A673 (cell line): ENCODE data around the gene KRT86. TPM values are rescaled to one million over a fixed set of nuclear protein-coding genes. Genes with fewer than 3 reads are reported as not detected.

Experiments used
- BruUV-seq: library from RNA; stranded (reverse); fragments of 400-500 nt; replicated peaks from 2 replicates; lab custom pipeline; 2021; lab: Mats Ljungman, UMichigan
- CTCF ChIA-PET: fragments of 300-600 bp; sonication (Branson Sonifier 250); formaldehyde crosslinking; loops from one replicate; lab custom pipeline; 2022; ENCODE audit warnings: antibody characterized with exemption; lab: Charles Lee
- POLR2A ChIA-PET: fragments of 300-600 bp; sonication (Branson Sonifier 250); formaldehyde crosslinking; loops from one replicate; lab custom pipeline; 2022; ENCODE audit warnings: antibody characterized with exemption; ENCODE audit not compliant: low non-redundant PET; lab: Charles Lee
- DNase-seq: peaks from one replicate; pipeline ENCODE4 v3.0.0-alpha.2; 2015; ENCODE audit warnings: low spot score
- H3K27ac ChIP-seq: fragments of 200-600 bp; sonication (generic); 2 replicates; pipeline ENCODE4 v1.5.1; 2016; ENCODE audit warnings: mixed run types, low read depth, mild to moderate bottlenecking, mixed read lengths, antibody characterized with exemption, low read length; ENCODE audit not compliant: poor library complexity, severe bottlenecking
- H3K27me3 ChIP-seq: fragments of 200-600 bp; sonication (generic); replicated peaks from 2 replicates; pipeline ENCODE4 v1.6.1; 2017; ENCODE audit warnings: mixed run types, low read depth, mild to moderate bottlenecking, mixed read lengths, antibody characterized with exemption, low read length; ENCODE audit not compliant: insufficient read depth, poor library complexity
- H3K36me3 ChIP-seq: fragments of 200-600 bp; sonication (generic); 2 replicates; pipeline ENCODE4 v1.6.1; 2016; ENCODE audit warnings: mixed run types, mild to moderate bottlenecking, mixed read lengths, antibody characterized with exemption, low read length; ENCODE audit not compliant: insufficient read depth, poor library complexity, severe bottlenecking
- H3K4me1 ChIP-seq: fragments of 200-600 bp; sonication (generic); 2 replicates; pipeline ENCODE4 v1.6.1; 2017; ENCODE audit warnings: mixed run types, mild to moderate bottlenecking, mixed read lengths, antibody characterized with exemption, low read length; ENCODE audit not compliant: insufficient read depth, poor library complexity, severe bottlenecking
- H3K4me3 ChIP-seq: fragments of 200-600 bp; sonication (generic); 2 replicates; pipeline ENCODE4 v1.5.1; 2016; ENCODE audit warnings: low read depth, mixed run types, mild to moderate bottlenecking, mixed read lengths, low read length; ENCODE audit not compliant: poor library complexity, severe bottlenecking
- H3K9me3 ChIP-seq: fragments of 200-600 bp; sonication (generic); 2 replicates; pipeline ENCODE4 v1.6.1; 2016; ENCODE audit warnings: mixed run types, low read depth, mild to moderate bottlenecking, mixed read lengths, antibody characterized with exemption, low read length; ENCODE audit not compliant: poor library complexity, severe bottlenecking
- EZH2 ChIP-seq: fragments of 200-600 bp; sonication (generic); IDR thresholded peaks from 2 replicates; pipeline ENCODE4 v1.6.1; 2017; ENCODE audit warnings: borderline replicate concordance, low read depth, mild to moderate bottlenecking, mixed read lengths, antibody characterized with exemption, low read length; ENCODE audit not compliant: poor library complexity, severe bottlenecking
- intact Hi-C: fragments of 100-400 bp; cut with micrococcal nuclease; formaldehyde crosslinking; loops from one replicate; pipeline ENCODE4 v1.10.0; 2022; ENCODE audit not compliant: unreplicated experiment
- total RNA-seq: library from RNA; stranded (reverse); gene quantifications from 2 replicates; pipeline ENCODE4 v1.2.3, GENCODE V29; 2021
- TF ChIP-seq, protein P1 (sequence below): fragments of 300-800, 200-600 bp; sonication (generic); conservative IDR thresholded peaks from 2 replicates; pipeline ENCODE4 v1.5.1; 2017; ENCODE audit warnings: low read depth, mild to moderate bottlenecking, antibody characterized with exemption, low read length, moderate library complexity, mixed read lengths

KRT86 gene
- total RNA-seq, 1 experiment from 2014 or later: not detected

- no peak overlapping the region for H3K4me3 ChIP-seq
- peaks cover 20% of the 10 kb centered on the region for H3K27me3 ChIP-seq
- H3K4me1 ChIP-seq: no peaks in the 10 kb centered on the region
- intact Hi-C loops: no loop called here
- CTCF ChIA-PET: no interaction called here
- TF ChIP-seq, protein P1, sequence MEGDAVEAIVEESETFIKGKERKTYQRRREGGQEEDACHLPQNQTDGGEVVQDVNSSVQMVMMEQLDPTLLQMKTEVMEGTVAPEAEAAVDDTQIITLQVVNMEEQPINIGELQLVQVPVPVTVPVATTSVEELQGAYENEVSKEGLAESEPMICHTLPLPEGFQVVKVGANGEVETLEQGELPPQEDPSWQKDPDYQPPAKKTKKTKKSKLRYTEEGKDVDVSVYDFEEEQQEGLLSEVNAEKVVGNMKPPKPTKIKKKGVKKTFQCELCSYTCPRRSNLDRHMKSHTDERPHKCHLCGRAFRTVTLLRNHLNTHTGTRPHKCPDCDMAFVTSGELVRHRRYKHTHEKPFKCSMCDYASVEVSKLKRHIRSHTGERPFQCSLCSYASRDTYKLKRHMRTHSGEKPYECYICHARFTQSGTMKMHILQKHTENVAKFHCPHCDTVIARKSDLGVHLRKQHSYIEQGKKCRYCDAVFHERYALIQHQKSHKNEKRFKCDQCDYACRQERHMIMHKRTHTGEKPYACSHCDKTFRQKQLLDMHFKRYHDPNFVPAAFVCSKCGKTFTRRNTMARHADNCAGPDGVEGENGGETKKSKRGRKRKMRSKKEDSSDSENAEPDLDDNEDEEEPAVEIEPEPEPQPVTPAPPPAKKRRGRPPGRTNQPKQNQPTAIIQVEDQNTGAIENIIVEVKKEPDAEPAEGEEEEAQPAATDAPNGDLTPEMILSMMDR: no peak
- DNase-seq: no peak
- POLR2A ChIA-PET: no interaction called here
- H3K9me3 ChIP-seq: no peaks in the 10 kb centered on the region
- no peaks in the 10 kb centered on the region for H3K36me3 ChIP-seq
- H3K27ac ChIP-seq: no peak overlapping the region
- no TSS peak for BruUV-seq
Measured at GRCh38 chr12:52254180-52254964, 20.1 kb upstream of the KRT86 start.

GRCh38 chr12:52254965-52255751, 19.3 kb upstream of the KRT86 start:
- H3K36me3 ChIP-seq: no peaks in the 10 kb centered on the region
- H3K27me3 ChIP-seq: peaks cover 20% of the 10 kb centered on the region
- H3K9me3 ChIP-seq: no peaks in the 10 kb centered on the region
- DNase-seq: no peak
- peaks cover 6% of the 10 kb centered on the region for H3K4me1 ChIP-seq
- intact Hi-C loops: no loop called here
- no TSS peak for BruUV-seq
- ChIA-PET CTCF (no interaction called here), POLR2A (no interaction called here)
- H3K27ac ChIP-seq: no peak overlapping the region
- no peak overlapping the region for H3K4me3 ChIP-seq
- TF ChIP-seq, protein P1: no peak
- no peak for TF ChIP-seq EZH2

GRCh38 chr12:52255926-52256583, 18.4 kb upstream of the KRT86 start:
- Histone ChIP-seq H3K9me3 (no peaks in the 10 kb centered on the region), H3K27me3 (peaks cover 20% of the 10 kb centered on the region), H3K36me3 (no peaks in the 10 kb centered on the region), H3K4me3 (no peak overlapping the region), H3K4me1 (peaks cover 11% of the 10 kb centered on the region), H3K27ac (no peak overlapping the region)
- intact Hi-C loops: no loop called here
- TF ChIP-seq, protein P1: no peak
- no peak for TF ChIP-seq EZH2
- ChIA-PET CTCF (no interaction called here), POLR2A (no interaction called here)
- no TSS peak for BruUV-seq
- DNase-seq: no peak
